Measurements from ENCODE around the gene TEX22.
"Not testable (repeated sequence)": the region's sequence is repeated elsewhere in the genome, so short reads cannot be mapped to it uniquely, and the experiment has no call there.

TEX22 gene

GRCh38 chr14:105355850-105356604 is 42.3 kb upstream of the TEX22 start:
- Histone ChIP-seq H3K36me3 (ENCODE audit: control insufficient read depth in 2 of 2, insufficient read depth in 2 of 2, low read length in 2 of 2) (peaks cover 6 to 14% of the 10 kb centered on the region in 2 donors), H3K9ac (ENCODE audit: low read length in 2 of 2) (no peak overlapping the region), H3K27ac (ENCODE audit: low read length) (no peak overlapping the region), H3K4me1 (ENCODE audit: control insufficient read depth, insufficient read depth, low read length) (peaks cover 5% of the 10 kb centered on the region), H3K9me3 (ENCODE audit: control insufficient read depth in 2 of 2, low read length in 2 of 2) (no peaks in the 10 kb centered on the region), H3K4me3 (ENCODE audit: low read length in 2 of 2) (no peak overlapping the region), H3K27me3 (ENCODE audit: control insufficient read depth in 1 of 2, insufficient read depth in 2 of 2, low read length in 2 of 2) (no peaks in the 10 kb centered on the region)

GRCh38 chr14:105356927-105357326 is 41.4 kb upstream of the TEX22 start:
- no peak overlapping the region for H3K27ac ChIP-seq (ENCODE audit: low read length)
- H3K4me1 ChIP-seq (ENCODE audit: control insufficient read depth, insufficient read depth, low read length), result peaks cover 3% of the 10 kb centered on the region
- H3K36me3 ChIP-seq (ENCODE audit: control insufficient read depth in 2 of 2, insufficient read depth in 2 of 2, low read length in 2 of 2), result peaks cover 7 to 14% of the 10 kb centered on the region in 2 donors
- no peaks in the 10 kb centered on the region for H3K27me3 ChIP-seq (ENCODE audit: control insufficient read depth in 1 of 2, insufficient read depth in 2 of 2, low read length in 2 of 2)
- H3K9ac ChIP-seq (ENCODE audit: low read length in 2 of 2), result no peak overlapping the region
- H3K9me3 ChIP-seq (ENCODE audit: control insufficient read depth in 2 of 2, low read length in 2 of 2), result no peaks in the 10 kb centered on the region
- no peak overlapping the region for H3K4me3 ChIP-seq (ENCODE audit: low read length in 2 of 2)

- no peak overlapping the region for H3K4me3 ChIP-seq (ENCODE audit: low read length in 2 of 2)
- H3K27me3 ChIP-seq (ENCODE audit: control insufficient read depth in 1 of 2, insufficient read depth in 2 of 2, low read length in 2 of 2), result no peaks in the 10 kb centered on the region
- H3K4me1 ChIP-seq (ENCODE audit: control insufficient read depth, insufficient read depth, low read length), result no peaks in the 10 kb centered on the region
- no peaks in the 10 kb centered on the region for H3K9me3 ChIP-seq (ENCODE audit: control insufficient read depth in 2 of 2, low read length in 2 of 2)
- peaks cover 7 to 14% of the 10 kb centered on the region in 2 donors for H3K36me3 ChIP-seq (ENCODE audit: control insufficient read depth in 2 of 2, insufficient read depth in 2 of 2, low read length in 2 of 2)
- no peak overlapping the region for H3K27ac ChIP-seq (ENCODE audit: low read length)
- H3K9ac ChIP-seq (ENCODE audit: low read length in 2 of 2), result no peak overlapping the region
These were observed 40.7 kb upstream of the TEX22 start for GRCh38 chr14:105357626-105358025.

GRCh38 chr14:105358140-105358846 is 40.0 kb upstream of the TEX22 start:
- H3K4me1 ChIP-seq (ENCODE audit: control insufficient read depth, insufficient read depth, low read length), result no peaks in the 10 kb centered on the region
- H3K9me3 ChIP-seq (ENCODE audit: control insufficient read depth in 2 of 2, low read length in 2 of 2), result no peaks in the 10 kb centered on the region
- no peak overlapping the region for H3K9ac ChIP-seq (ENCODE audit: low read length in 2 of 2)
- no peak overlapping the region for H3K4me3 ChIP-seq (ENCODE audit: low read length in 2 of 2)
- no peak overlapping the region for H3K27ac ChIP-seq (ENCODE audit: low read length)
- no peaks in the 10 kb centered on the region for H3K27me3 ChIP-seq (ENCODE audit: control insufficient read depth in 1 of 2, insufficient read depth in 2 of 2, low read length in 2 of 2)
- H3K36me3 ChIP-seq (ENCODE audit: control insufficient read depth in 2 of 2, insufficient read depth in 2 of 2, low read length in 2 of 2), result peaks cover 7 to 14% of the 10 kb centered on the region in 2 donors

- Histone ChIP-seq H3K9ac (ENCODE audit: low read length in 2 of 2) (no peak overlapping the region), H3K36me3 (ENCODE audit: control insufficient read depth in 2 of 2, insufficient read depth in 2 of 2, low read length in 2 of 2) (peaks cover 7 to 14% of the 10 kb centered on the region in 2 donors), H3K9me3 (ENCODE audit: control insufficient read depth in 2 of 2, low read length in 2 of 2) (no peaks in the 10 kb centered on the region), H3K4me1 (ENCODE audit: control insufficient read depth, insufficient read depth, low read length) (peaks cover 1% of the 10 kb centered on the region), H3K27me3 (ENCODE audit: control insufficient read depth in 1 of 2, insufficient read depth in 2 of 2, low read length in 2 of 2) (no peaks in the 10 kb centered on the region), H3K4me3 (ENCODE audit: low read length in 2 of 2) (no peak overlapping the region), H3K27ac (ENCODE audit: low read length) (no peak overlapping the region)
These were observed 39.4 kb upstream of the TEX22 start for GRCh38 chr14:105358943-105359342.

- not testable (repeated sequence) for H3K27ac ChIP-seq (ENCODE audit: low read length); H3K4me3 ChIP-seq (ENCODE audit: low read length in 2 of 2); H3K27me3 ChIP-seq (ENCODE audit: control insufficient read depth in 1 of 2, insufficient read depth in 2 of 2, low read length in 2 of 2); H3K9ac ChIP-seq (ENCODE audit: low read length in 2 of 2); H3K4me1 ChIP-seq (ENCODE audit: control insufficient read depth, insufficient read depth, low read length); H3K9me3 ChIP-seq (ENCODE audit: control insufficient read depth in 2 of 2, low read length in 2 of 2)
- peaks cover 7 to 13% of the 10 kb centered on the region in 2 donors for H3K36me3 ChIP-seq (ENCODE audit: control insufficient read depth in 2 of 2, insufficient read depth in 2 of 2, low read length in 2 of 2)
These were observed 36.9 kb upstream of the TEX22 start for GRCh38 chr14:105361412-105361811.

GRCh38 chr14:105363847-105364708 is 34.3 kb upstream of the TEX22 start:
- Histone ChIP-seq H3K9me3 (ENCODE audit: control insufficient read depth in 2 of 2, low read length in 2 of 2) (no peaks in the 10 kb centered on the region), H3K4me1 (ENCODE audit: control insufficient read depth, insufficient read depth, low read length) (peaks cover 3% of the 10 kb centered on the region), H3K27me3 (ENCODE audit: control insufficient read depth in 1 of 2, insufficient read depth in 2 of 2, low read length in 2 of 2) (no peaks in the 10 kb centered on the region), H3K4me3 (ENCODE audit: low read length in 2 of 2) (no peak overlapping the region), H3K9ac (ENCODE audit: low read length in 2 of 2) (no peak overlapping the region), H3K36me3 (ENCODE audit: control insufficient read depth in 2 of 2, insufficient read depth in 2 of 2, low read length in 2 of 2) (peaks cover 10 to 16% of the 10 kb centered on the region in 2 donors), H3K27ac (ENCODE audit: low read length) (no peak overlapping the region)

GRCh38 chr14:105365101-105365500 is 33.2 kb upstream of the TEX22 start:
- Histone ChIP-seq H3K27me3 (ENCODE audit: control insufficient read depth in 1 of 2, insufficient read depth in 2 of 2, low read length in 2 of 2) (no peaks in the 10 kb centered on the region), H3K9ac (ENCODE audit: low read length in 2 of 2) (no peak overlapping the region), H3K4me1 (ENCODE audit: control insufficient read depth, insufficient read depth, low read length) (peaks cover 3% of the 10 kb centered on the region), H3K36me3 (ENCODE audit: control insufficient read depth in 2 of 2, insufficient read depth in 2 of 2, low read length in 2 of 2) (peaks cover 10 to 16% of the 10 kb centered on the region in 2 donors), H3K4me3 (ENCODE audit: low read length in 2 of 2) (no peak overlapping the region), H3K27ac (ENCODE audit: low read length) (no peak overlapping the region), H3K9me3 (ENCODE audit: control insufficient read depth in 2 of 2, low read length in 2 of 2) (no peaks in the 10 kb centered on the region)

GRCh38 chr14:105365681-105366080 is 32.7 kb upstream of the TEX22 start:
- Histone ChIP-seq H3K9ac (ENCODE audit: low read length in 2 of 2) (no peak overlapping the region), H3K27me3 (ENCODE audit: control insufficient read depth in 1 of 2, insufficient read depth in 2 of 2, low read length in 2 of 2) (no peaks in the 10 kb centered on the region), H3K4me1 (ENCODE audit: control insufficient read depth, insufficient read depth, low read length) (peaks cover 3% of the 10 kb centered on the region), H3K4me3 (ENCODE audit: low read length in 2 of 2) (no peak overlapping the region), H3K9me3 (ENCODE audit: control insufficient read depth in 2 of 2, low read length in 2 of 2) (no peaks in the 10 kb centered on the region), H3K27ac (ENCODE audit: low read length) (no peak overlapping the region), H3K36me3 (ENCODE audit: control insufficient read depth in 2 of 2, insufficient read depth in 2 of 2, low read length in 2 of 2) (peaks cover 7 to 13% of the 10 kb centered on the region in 2 donors)

- H3K27ac ChIP-seq (ENCODE audit: low read length), result no peak overlapping the region
- H3K4me1 ChIP-seq (ENCODE audit: control insufficient read depth, insufficient read depth, low read length), result peaks cover 8% of the 10 kb centered on the region
- peaks cover 3 to 13% of the 10 kb centered on the region in 2 donors for H3K36me3 ChIP-seq (ENCODE audit: control insufficient read depth in 2 of 2, insufficient read depth in 2 of 2, low read length in 2 of 2)
- H3K9ac ChIP-seq (ENCODE audit: low read length in 2 of 2), result no peak overlapping the region
- no peak overlapping the region for H3K4me3 ChIP-seq (ENCODE audit: low read length in 2 of 2)
- no peaks in the 10 kb centered on the region for H3K27me3 ChIP-seq (ENCODE audit: control insufficient read depth in 1 of 2, insufficient read depth in 2 of 2, low read length in 2 of 2)
- H3K9me3 ChIP-seq (ENCODE audit: control insufficient read depth in 2 of 2, low read length in 2 of 2), result no peaks in the 10 kb centered on the region
These were observed 31.8 kb upstream of the TEX22 start for GRCh38 chr14:105366386-105367074.
